Large intestine (tissue), 12 donors: ENCODE results near the gene ALMS1. TPM values are rescaled to one million over a fixed set of nuclear protein-coding genes. Genes with fewer than 3 reads are reported as not detected.
"Not testable (repeated sequence)": the region's sequence is repeated elsewhere in the genome, so short reads cannot be mapped to it uniquely, and the experiment has no call there.

Experiments used
- DNase-seq, 2 donors: peaks; one replicate each; pipeline versions ENCODE4 v3.0.0 to v3.0.0-alpha.2; 2013
- H3K27ac ChIP-seq: one replicate; pipeline ENCODE4 v1.5.1; 2013; ENCODE audit warnings: low read length
- H3K27me3 ChIP-seq: 2 replicates; pipeline ENCODE4 v1.6.1; 2013; ENCODE audit warnings: low read length; ENCODE audit not compliant: control insufficient read depth, insufficient read depth
- H3K36me3 ChIP-seq: 2 replicates; pipeline ENCODE4 v1.6.1; 2013; ENCODE audit warnings: low read length; ENCODE audit not compliant: control insufficient read depth, insufficient read depth
- H3K4me1 ChIP-seq: one replicate; pipeline ENCODE4 v1.6.1; 2013; ENCODE audit warnings: low read length; ENCODE audit not compliant: control insufficient read depth, insufficient read depth
- H3K4me3 ChIP-seq: one replicate; pipeline ENCODE4 v1.5.1; 2013; ENCODE audit warnings: low read length
- H3K9me3 ChIP-seq: one replicate; pipeline ENCODE4 v1.6.1; 2013; ENCODE audit warnings: mild to moderate bottlenecking, low read depth, low read length, moderate library complexity; ENCODE audit not compliant: control insufficient read depth
- WGBS: methylation state at CpG from one replicate; pipeline ENCODE4 v1.1.5; 2013; ENCODE audit warnings: low lambda C conversion rate; ENCODE audit not compliant: insufficient coverage; 5-methylcytosine and 5-hydroxymethylcytosine counted together
- long read RNA-seq, 11 donors: transcript quantifications; one replicate each; lab custom pipeline, GENCODE V29; 2026
- polyA plus RNA-seq: library from polyadenylated mRNA; unstranded; fragments of 120-200 nt; gene quantifications from one replicate; pipeline ENCODE4 v1.2.1, GENCODE V29; 2013

Gene ALMS1
- polyA plus RNA-seq = 22.5 TPM
- long read RNA-seq, donor 1 = 0 reads
- long read RNA-seq, donor 2, partial matches to known transcripts = 13 of 13 reads
- long read RNA-seq, donor 2, other reads (novel, unspliced or antisense) = 0 of 13 reads
- long read RNA-seq, donor 3 = 0 reads
- long read RNA-seq, donor 4 = 0 reads
- long read RNA-seq, donor 5, full-length matches to known transcripts = 1 of 1 reads
- long read RNA-seq, donor 5, partial matches to known transcripts = 0 of 1 reads
- long read RNA-seq, donor 5, other reads (novel, unspliced or antisense) = 0 of 1 reads
- long read RNA-seq, donor 6 = 0 reads
- long read RNA-seq, donor 7 = 0 reads
- long read RNA-seq, donor 8 = 0 reads
- long read RNA-seq, donor 9 = 0 reads
- long read RNA-seq, donor 10 = 0 reads
- long read RNA-seq, donor 11 = 0 reads

DNA sequence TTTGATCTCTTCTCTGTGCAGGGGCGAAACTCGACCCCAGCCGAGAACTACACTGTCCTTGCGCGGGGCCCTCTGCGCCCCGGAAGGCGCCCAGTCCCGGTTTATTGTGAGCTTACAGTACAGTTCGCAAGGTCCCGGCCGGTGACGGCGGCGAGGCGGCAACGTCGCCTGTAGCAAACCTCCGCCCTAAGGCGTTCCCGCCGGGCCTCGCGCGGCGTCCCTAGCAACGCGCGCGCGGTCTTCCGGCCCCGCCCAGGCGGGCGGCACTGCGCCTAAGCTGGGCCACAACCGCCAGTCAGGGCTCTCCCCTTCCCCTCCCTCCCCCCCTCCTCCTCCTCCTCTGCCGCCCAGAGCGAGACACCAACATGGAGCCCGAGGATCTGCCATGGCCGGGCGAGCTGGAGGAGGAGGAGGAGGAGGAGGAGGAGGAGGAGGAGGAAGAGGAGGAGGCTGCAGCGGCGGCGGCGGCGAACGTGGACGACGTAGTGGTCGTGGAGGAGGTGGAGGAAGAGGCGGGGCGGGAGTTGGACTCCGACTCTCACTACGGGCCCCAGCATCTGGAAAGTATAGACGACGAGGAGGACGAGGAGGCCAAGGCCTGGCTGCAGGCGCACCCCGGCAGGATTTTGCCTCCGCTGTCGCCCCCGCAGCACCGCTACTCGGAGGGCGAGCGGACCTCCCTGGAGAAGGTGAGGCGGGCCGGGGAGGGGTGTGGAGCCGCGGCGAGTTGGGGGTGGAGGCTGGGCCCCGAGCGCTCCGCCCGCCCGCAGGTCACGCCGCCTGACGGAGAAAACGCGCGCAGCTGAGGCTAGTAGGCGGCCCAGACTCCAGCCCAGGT lies at the start of gene ALMS1:
Gene ALMS1 (plus strand): TSS at position 333 of the 838 bp plus-strand sequence. CDS start 33 bp downstream, at position 366.
- Histone ChIP-seq H3K9me3 (no peaks in the 10 kb centered on the region), H3K36me3 (no peaks in the 10 kb centered on the region), H3K27ac (peak within 1 kb of the TSS; percentile 98), H3K4me1 (peaks cover 9% of the 10 kb centered on the region), H3K27me3 (peaks cover 4% of the 10 kb centered on the region), H3K4me3 (peak within 1 kb of the TSS; percentile 85)
- peak; percentile 96 to 97 for DNase-seq
- no CpG with 5 or more reads among the region's 84 CpGs for WGBS

DNA sequence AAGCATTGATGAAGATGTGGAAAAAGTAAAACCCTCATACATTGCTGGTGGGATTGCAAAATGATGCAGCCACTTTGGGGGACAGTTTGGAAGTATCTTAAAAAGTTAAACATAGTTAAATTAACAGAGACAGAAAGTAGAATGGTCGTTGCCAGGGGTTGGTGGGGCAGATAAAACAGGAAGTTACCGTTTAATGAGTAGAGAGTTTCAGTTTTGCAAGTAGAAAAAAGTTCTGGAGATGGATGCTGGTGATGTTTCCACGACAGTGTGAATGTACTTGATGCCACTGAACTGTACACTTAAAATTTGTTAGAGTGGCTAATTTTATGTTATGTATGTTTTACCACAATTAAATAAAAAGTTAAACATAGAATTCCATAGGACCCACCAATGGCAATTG lies 47.8 kb upstream of the ALMS1 start:
- Histone ChIP-seq H3K4me1 (no peaks in the 10 kb centered on the region), H3K27me3 (peaks cover 3% of the 10 kb centered on the region), H3K4me3 (no peak overlapping the region), H3K9me3 (peaks cover 9% of the 10 kb centered on the region), H3K36me3 (no peaks in the 10 kb centered on the region), H3K27ac (no peak overlapping the region)
- no peak for DNase-seq
- 38% methylated on average over 2 of the region's 3 CpGs for WGBS

DNA sequence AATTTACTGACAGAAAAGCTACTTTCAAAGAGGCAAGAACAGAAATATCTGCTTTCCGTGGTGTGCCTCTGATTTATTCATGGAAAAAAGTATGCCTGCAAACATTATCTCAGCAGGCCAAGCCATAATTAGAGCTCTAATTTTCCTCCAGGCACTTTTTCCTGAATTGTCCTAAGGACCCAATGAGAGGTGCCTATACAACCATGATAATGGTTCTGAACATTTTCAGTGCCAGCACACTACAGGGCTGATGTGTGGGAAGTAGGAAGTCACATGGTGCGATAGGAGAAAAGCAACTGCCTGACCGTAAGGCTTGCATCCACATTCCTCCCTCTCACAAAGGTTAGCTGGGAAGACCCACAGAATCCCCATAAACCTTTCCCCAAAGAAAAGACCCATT lies 46.4 kb upstream of the ALMS1 start:
- no CpG with 5 or more reads among the region's 3 CpGs for WGBS
- H3K27me3 ChIP-seq = peaks cover 3% of the 10 kb centered on the region
- peaks cover 9% of the 10 kb centered on the region for H3K9me3 ChIP-seq
- no peak overlapping the region for H3K27ac ChIP-seq
- H3K4me3 ChIP-seq = no peak overlapping the region
- DNase-seq = no peak
- H3K36me3 ChIP-seq = no peaks in the 10 kb centered on the region
- no peaks in the 10 kb centered on the region for H3K4me1 ChIP-seq

DNA sequence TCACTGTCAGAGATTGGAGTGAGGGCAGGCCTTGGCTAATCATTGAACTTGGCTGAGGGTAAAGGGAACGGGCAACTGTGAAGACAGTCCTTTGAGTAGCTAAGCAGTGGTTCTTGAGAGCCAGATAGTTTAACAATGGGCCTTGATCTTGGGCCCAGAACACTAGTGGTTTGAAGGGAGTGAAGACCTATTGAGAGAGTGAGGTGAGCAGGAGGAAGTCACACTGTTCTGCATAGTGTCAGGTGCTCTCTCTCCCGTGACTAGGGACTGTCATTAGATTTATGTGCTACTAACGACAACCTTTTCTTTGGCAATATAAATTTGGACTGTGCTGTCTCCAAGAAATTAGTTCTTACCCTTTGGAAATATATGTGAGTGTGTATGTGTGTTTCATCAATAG lies 44.6 kb upstream of the ALMS1 start:
- WGBS = no CpG with 5 or more reads among the region's 3 CpGs
- Histone ChIP-seq H3K27ac (no peak overlapping the region), H3K27me3 (peaks cover 3% of the 10 kb centered on the region), H3K9me3 (no peaks in the 10 kb centered on the region), H3K4me1 (no peaks in the 10 kb centered on the region), H3K36me3 (no peaks in the 10 kb centered on the region), H3K4me3 (no peak overlapping the region)
- DNase-seq = peak in 1 of 2 donors; percentile 2

GRCh38 chr2:73343992-73344391 lies 41.6 kb upstream of the ALMS1 start:
- Histone ChIP-seq H3K9me3 (no peaks in the 10 kb centered on the region), H3K36me3 (no peaks in the 10 kb centered on the region), H3K4me1 (no peaks in the 10 kb centered on the region), H3K27ac (no peak overlapping the region), H3K27me3 (peaks cover 3% of the 10 kb centered on the region), H3K4me3 (no peak overlapping the region)
- 83% methylated on average over 1 of the region's 5 CpGs for WGBS
- no peak for DNase-seq

DNA sequence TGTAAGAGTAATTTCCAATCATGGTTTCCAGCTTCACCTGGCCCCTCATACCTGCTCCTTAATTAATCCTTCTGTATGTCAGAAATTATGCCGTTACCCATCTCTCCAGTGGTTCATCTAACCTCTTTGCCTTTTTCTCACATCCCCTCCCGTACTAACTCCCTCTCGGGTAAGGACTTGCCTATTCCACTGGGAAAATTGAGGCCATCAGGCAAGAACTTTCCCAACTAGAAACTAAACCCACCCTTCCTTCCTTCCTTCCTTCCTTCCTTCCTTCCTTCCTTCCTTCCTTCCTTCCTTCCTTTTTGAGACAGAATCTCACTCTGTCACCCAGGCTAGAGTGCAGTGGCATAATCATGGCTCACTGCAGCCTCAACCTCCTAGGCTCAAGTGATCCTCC lies 40.9 kb upstream of the ALMS1 start:
- H3K27me3 ChIP-seq, DNase-seq, H3K9me3 ChIP-seq, H3K36me3 ChIP-seq, H3K4me3 ChIP-seq, H3K4me1 ChIP-seq, H3K27ac ChIP-seq: not testable (repeated sequence)
- WGBS = no CpG with 5 or more reads among the region's 3 CpGs

DNA sequence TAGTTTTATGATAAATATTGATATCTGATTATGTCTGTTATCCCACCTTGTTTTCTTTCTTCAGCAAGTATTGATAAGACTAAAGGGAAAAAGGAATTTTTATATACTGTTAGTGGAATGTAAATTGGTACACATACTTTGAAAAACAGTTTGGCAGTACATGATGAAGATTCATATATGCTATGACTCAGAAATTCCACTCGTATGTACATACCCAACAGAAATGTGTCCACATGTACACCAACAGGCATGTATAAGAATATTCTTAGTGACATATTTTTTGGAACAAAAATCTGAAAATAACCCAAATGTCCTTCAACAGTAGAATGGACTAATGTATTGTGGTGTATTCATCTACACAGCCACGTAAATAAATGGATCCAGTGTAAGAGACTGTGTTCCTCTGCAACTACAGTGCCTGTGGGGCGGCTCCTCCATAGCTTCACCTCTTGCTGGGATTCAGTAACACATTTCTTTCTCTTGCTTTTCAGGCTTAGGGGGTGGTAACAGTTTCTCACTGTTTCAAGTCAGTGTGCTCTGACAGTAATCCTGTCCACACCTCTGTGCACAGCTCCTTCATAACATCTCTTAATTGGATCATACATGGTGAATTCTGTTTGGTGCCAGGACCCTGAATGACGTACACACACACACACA lies 35.5 kb upstream of the ALMS1 start:
- no peak for DNase-seq
- Histone ChIP-seq H3K27ac (no peak overlapping the region), H3K4me3 (no peak overlapping the region), H3K36me3 (no peaks in the 10 kb centered on the region), H3K27me3 (no peaks in the 10 kb centered on the region), H3K4me1 (no peaks in the 10 kb centered on the region), H3K9me3 (no peaks in the 10 kb centered on the region)
- no CpG with 5 or more reads among the region's 4 CpGs for WGBS

DNA sequence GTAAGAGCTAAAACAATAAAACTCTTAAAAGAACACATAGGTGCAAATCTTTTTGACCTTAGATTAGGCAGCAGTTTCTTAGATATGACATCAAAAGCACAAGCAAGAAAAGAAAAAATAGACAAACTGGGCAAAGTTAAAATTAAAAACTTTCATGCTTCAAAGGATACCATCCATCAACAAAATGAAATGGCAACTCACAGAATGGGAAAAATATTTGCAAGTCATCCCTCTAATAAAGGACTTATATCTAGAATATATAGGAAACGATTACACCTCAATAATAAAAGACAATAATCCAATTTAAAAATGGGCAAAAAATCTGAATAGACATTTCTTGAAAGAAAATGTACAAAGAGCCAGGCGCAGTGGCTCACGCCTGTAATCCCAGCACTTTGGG lies 29.5 kb upstream of the ALMS1 start:
- no peak for DNase-seq
- H3K27ac ChIP-seq = no peak overlapping the region
- H3K9me3 ChIP-seq = no peaks in the 10 kb centered on the region
- H3K4me1 ChIP-seq = no peaks in the 10 kb centered on the region
- no peaks in the 10 kb centered on the region for H3K36me3 ChIP-seq
- H3K27me3 ChIP-seq = no peaks in the 10 kb centered on the region
- no peak overlapping the region for H3K4me3 ChIP-seq
- no CpG with 5 or more reads among the region's 3 CpGs for WGBS

DNA sequence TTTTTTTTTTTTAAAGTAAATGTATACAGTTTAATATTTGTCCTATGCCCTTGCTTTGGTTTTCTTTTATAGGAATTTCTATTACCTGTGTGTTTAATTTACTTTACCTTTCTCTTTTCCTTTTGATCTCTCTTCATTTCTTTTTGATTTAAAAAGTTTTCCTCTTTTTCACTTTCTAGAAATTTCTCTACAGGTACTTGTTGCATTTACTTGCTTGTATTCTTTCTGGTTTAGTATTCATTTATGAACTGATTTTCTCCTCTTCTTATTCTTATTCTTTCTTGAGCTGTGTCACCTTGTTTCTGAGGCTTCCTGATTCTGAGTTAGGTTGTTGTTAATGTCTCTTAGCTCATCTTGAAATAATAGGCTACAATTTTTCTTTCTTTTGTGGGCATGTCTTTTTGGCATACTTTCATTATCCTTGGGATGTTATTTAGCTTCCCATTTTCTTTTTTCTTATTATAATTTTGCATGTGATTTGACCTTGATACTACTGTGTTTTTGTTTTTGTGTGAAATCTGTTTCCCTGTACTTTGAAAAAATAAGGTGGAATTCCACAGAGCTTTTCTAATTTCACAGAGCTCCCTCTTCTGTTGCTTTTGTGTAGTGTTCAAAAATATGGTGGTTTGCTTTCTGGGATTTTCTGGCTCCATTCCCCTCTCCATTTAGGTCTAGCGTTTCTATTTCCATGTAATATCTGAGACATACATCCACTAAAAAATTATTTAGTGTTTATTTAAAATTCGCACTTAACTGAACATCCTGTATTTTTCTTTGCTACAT lies 25.5 kb upstream of the ALMS1 start:
- no peak for DNase-seq
- Histone ChIP-seq H3K27me3 (peaks cover 4% of the 10 kb centered on the region), H3K4me3 (no peak overlapping the region), H3K4me1 (no peaks in the 10 kb centered on the region), H3K27ac (no peak overlapping the region), H3K36me3 (no peaks in the 10 kb centered on the region), H3K9me3 (no peaks in the 10 kb centered on the region)
- 47% methylated on average over 2 of the region's 2 CpGs for WGBS

DNA sequence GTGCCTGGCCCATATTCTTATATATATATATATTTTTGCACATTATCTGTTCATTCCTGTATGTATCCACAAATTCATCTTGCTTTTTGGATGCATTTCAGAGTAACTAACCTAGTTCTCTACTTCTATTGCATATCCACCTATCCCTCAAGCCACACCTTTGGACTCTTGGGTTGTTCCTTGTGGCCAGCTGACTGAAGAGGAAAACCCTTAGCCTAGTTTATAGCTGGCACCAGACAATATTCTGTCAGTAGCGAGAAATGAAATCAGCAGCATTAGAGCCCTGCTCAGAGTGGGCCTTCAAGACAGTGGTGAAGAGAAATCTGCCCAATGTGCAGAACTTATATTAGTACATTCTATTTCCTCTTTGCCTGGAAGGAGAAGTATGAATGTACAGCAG lies 19.6 kb upstream of the ALMS1 start:
- WGBS = no CpG with 5 or more reads among the region's 1 CpG
- H3K27me3 ChIP-seq = peaks cover 9% of the 10 kb centered on the region
- H3K36me3 ChIP-seq = no peaks in the 10 kb centered on the region

More for the DNA sequence above, 19.6 kb upstream of the ALMS1 start:
- Histone ChIP-seq H3K9me3 (no peaks in the 10 kb centered on the region), H3K27ac (no peak overlapping the region), H3K4me1 (no peaks in the 10 kb centered on the region), H3K4me3 (no peak overlapping the region)
- DNase-seq = peak in 1 of 2 donors; percentile 35
